Neuronal stem cell (in vitro differentiated cells): ENCODE data around the gene CAMTA1.
A peak's percentile ranks its signal among the peaks of the same experiment; 100 is the strongest.

Experiments
- DNase-seq: peaks from one replicate; pipeline ENCODE4 v3.0.0-alpha.2; 2013; ENCODE audit warnings: low spot score
- H2AFZ ChIP-seq: one replicate; pipeline ENCODE4 v1.6.1; 2013; ENCODE audit warnings: mild to moderate bottlenecking, low read length, inconsistent platforms
- H2AK5ac ChIP-seq: 2 replicates; pipeline ENCODE4 v1.6.1; 2013; ENCODE audit warnings: low read depth, mild to moderate bottlenecking, inconsistent platforms, low read length, moderate library complexity, mixed read lengths
- H2BK120ac ChIP-seq: 2 replicates; pipeline ENCODE4 v1.6.1; 2013; ENCODE audit warnings: low read depth, mild to moderate bottlenecking, inconsistent platforms, low read length, moderate library complexity, mixed read lengths
- H2BK12ac ChIP-seq: one replicate; pipeline ENCODE4 v1.6.1; 2013; ENCODE audit warnings: low read length, inconsistent platforms
- H2BK15ac ChIP-seq: 2 replicates; pipeline ENCODE4 v1.6.1; 2013; ENCODE audit warnings: mild to moderate bottlenecking, low read length, inconsistent platforms, mixed read lengths
- H2BK5ac ChIP-seq: one replicate; pipeline ENCODE4 v1.6.1; 2013; ENCODE audit warnings: inconsistent platforms, mild to moderate bottlenecking, low read length, moderate library complexity
- H3K14ac ChIP-seq: one replicate; pipeline ENCODE4 v1.6.1; 2013; ENCODE audit warnings: low read length, inconsistent platforms
- H3K18ac ChIP-seq: 2 replicates; pipeline ENCODE4 v1.6.1; 2013; ENCODE audit warnings: low read length, inconsistent platforms
- H3K23ac ChIP-seq: 2 replicates; pipeline ENCODE4 v1.6.1; 2013; ENCODE audit warnings: low read depth, mild to moderate bottlenecking, mixed read lengths, low read length, inconsistent platforms; ENCODE audit not compliant: poor library complexity
- H3K27ac ChIP-seq: replicated peaks from 3 replicates; pipeline ENCODE4 v1.5.1; 2013; ENCODE audit warnings: low read length, inconsistent platforms
- H3K27me3 ChIP-seq, 3 experiments: 2 replicates each; pipeline ENCODE4 v1.6.1; 2013; ENCODE audit warnings: low read length in 3 of 3, mild to moderate bottlenecking in 2 of 3, inconsistent platforms in 1 of 3, low read depth in 1 of 3, mixed read lengths in 1 of 3, moderate library complexity in 1 of 3; ENCODE audit not compliant: control insufficient read depth in 3 of 3, insufficient read depth in 3 of 3
- H3K36me3 ChIP-seq, 2 donors: replicated peaks in 1 of 2; 2 replicates each; pipeline ENCODE4 v1.6.1; 2013; ENCODE audit warnings: low read length in 2 of 2; ENCODE audit not compliant: control insufficient read depth in 2 of 2, insufficient read depth in 2 of 2
- H3K4ac ChIP-seq: 2 replicates; pipeline ENCODE4 v1.6.1; 2013; ENCODE audit warnings: inconsistent platforms, mild to moderate bottlenecking, low read length, moderate library complexity
- H3K4me1 ChIP-seq, 2 donors: 1 replicate in 1 of 2; 2 replicates in 1 of 2; pipeline ENCODE4 v1.6.1; 2013; ENCODE audit warnings: low read length in 2 of 2, low read depth in 1 of 2; ENCODE audit not compliant: control insufficient read depth in 2 of 2, insufficient read depth in 1 of 2
- H3K4me2 ChIP-seq: one replicate; pipeline ENCODE4 v1.6.1; 2013; ENCODE audit warnings: mild to moderate bottlenecking, low read length, inconsistent platforms; ENCODE audit not compliant: insufficient read depth, poor library complexity, severe bottlenecking
- H3K4me3 ChIP-seq, 2 donors: 2 replicates each; pipeline ENCODE4 v1.5.1; 2013; ENCODE audit warnings: low read length in 2 of 2, mild to moderate bottlenecking in 2 of 2, inconsistent platforms in 1 of 2, moderate library complexity in 1 of 2
- H3K79me1 ChIP-seq: one replicate; pipeline ENCODE4 v1.6.1; 2013; ENCODE audit warnings: low read depth, mild to moderate bottlenecking, inconsistent platforms, low read length, moderate library complexity
- H3K9ac ChIP-seq: one replicate; pipeline ENCODE4 v1.6.1; 2013; ENCODE audit warnings: mild to moderate bottlenecking, low read depth, low read length, inconsistent platforms; ENCODE audit not compliant: poor library complexity
- H3K9me3 ChIP-seq, 2 donors: replicated peaks in 1 of 2; 2 replicates each; pipeline versions ENCODE3 to v1.6.1; 2013; ENCODE audit warnings: low read length in 2 of 2, mild to moderate bottlenecking in 2 of 2, inconsistent platforms in 1 of 2, low read depth in 1 of 2, mixed read lengths in 1 of 2, moderate library complexity in 1 of 2; ENCODE audit not compliant: control insufficient read depth in 2 of 2, insufficient read depth in 1 of 2
- H4K8ac ChIP-seq: one replicate; pipeline ENCODE4 v1.6.1; 2013; ENCODE audit warnings: low read depth, mild to moderate bottlenecking, inconsistent platforms, low read length, moderate library complexity
- H4K91ac ChIP-seq: one replicate; pipeline ENCODE4 v1.6.1; 2013; ENCODE audit warnings: low read length, low read depth, mild to moderate bottlenecking, inconsistent platforms; ENCODE audit not compliant: poor library complexity
- WGBS, 2 donors: extraction: QIAGEN DNeasy Blood & Tissue Kit; methylation state at CpG; one replicate each; pipeline ENCODE4 v1.1.7; 2013; ENCODE audit warnings: missing lambda C conversion rate in 2 of 2, mixed read lengths in 1 of 2; ENCODE audit not compliant: insufficient read length in 2 of 2, insufficient replicate concordance in 1 of 2; ENCODE audit errors: extremely low coverage in 2 of 2; 5-methylcytosine and 5-hydroxymethylcytosine counted together

CAMTA1 gene

GRCh38 chr1:6999826-7000225 is 214.6 kb downstream of the CAMTA1 start:
- Histone ChIP-seq H2BK5ac (no peak overlapping the region), H3K14ac (no peak overlapping the region), H3K4me2 (no peak overlapping the region), H3K27ac (no peak overlapping the region), H3K18ac (no peak overlapping the region), H2BK15ac (no peak overlapping the region), H3K9ac (no peak overlapping the region), H3K4me1 (peaks cover 0 to 3% of the 10 kb centered on the region in 2 donors), H4K91ac (no peak overlapping the region), H2BK120ac (no peak overlapping the region), H2AK5ac (no peak overlapping the region), H3K27me3 (peaks cover 0 to 13% (median 0%) of the 10 kb centered on the region in 3 experiments), H3K79me1 (no peaks in the 10 kb centered on the region), H3K36me3 (no peaks in the 10 kb centered on the region), H2BK12ac (no peak overlapping the region), H3K23ac (no peak overlapping the region), H3K4me3 (peak overlapping the region in 1 of 2 donors; percentile 25), H3K9me3 (no peaks in the 10 kb centered on the region), H2AFZ (no peak overlapping the region), H4K8ac (no peak overlapping the region), H3K4ac (no peak overlapping the region)
- no CpG with 5 or more reads among the region's 6 CpGs for WGBS, 2 donors
- no peak for DNase-seq

GRCh38 chr1:7000720-7001119 is 215.5 kb downstream of the CAMTA1 start:
- H2BK120ac ChIP-seq, result no peak overlapping the region
- H2AK5ac ChIP-seq, result no peak overlapping the region
- no peak overlapping the region for H3K27ac ChIP-seq
- no peak overlapping the region for H3K9ac ChIP-seq
- H3K27me3 ChIP-seq, result peaks cover 0 to 16% (median 0%) of the 10 kb centered on the region in 3 experiments
- no peak overlapping the region for H2BK12ac ChIP-seq
- no peak overlapping the region for H4K8ac ChIP-seq
- no peak overlapping the region for H2BK5ac ChIP-seq
- no peak overlapping the region for H2BK15ac ChIP-seq
- H4K91ac ChIP-seq, result no peak overlapping the region
- no peak overlapping the region for H3K18ac ChIP-seq
- no peak overlapping the region for H3K23ac ChIP-seq
- DNase-seq, result no peak
- H3K4me2 ChIP-seq, result no peak overlapping the region
- H3K14ac ChIP-seq, result no peak overlapping the region
- no peak overlapping the region for H2AFZ ChIP-seq
- H3K4me1 ChIP-seq, result peaks cover 0 to 3% of the 10 kb centered on the region in 2 donors
- H3K9me3 ChIP-seq, result no peaks in the 10 kb centered on the region
- no peak overlapping the region for H3K4ac ChIP-seq
- no peaks in the 10 kb centered on the region for H3K79me1 ChIP-seq
- no CpG with 5 or more reads among the region's 3 CpGs for WGBS, 2 donors
- no peak overlapping the region for H3K4me3 ChIP-seq
- no peaks in the 10 kb centered on the region for H3K36me3 ChIP-seq

GRCh38 chr1:7002728-7003127 is 217.5 kb downstream of the CAMTA1 start:
- peaks cover 0 to 21% (median 0%) of the 10 kb centered on the region in 3 experiments for H3K27me3 ChIP-seq
- no CpG with 5 or more reads among the region's 8 CpGs for WGBS, 2 donors
- no peak for DNase-seq

GRCh38 chr1:7003676-7004075 is 218.4 kb downstream of the CAMTA1 start:
- Histone ChIP-seq H3K4me2 (no peak overlapping the region), H3K18ac (no peak overlapping the region)

More at GRCh38 chr1:7002728-7003127, 217.5 kb downstream of the CAMTA1 start:
- H3K4me2 ChIP-seq, result no peak overlapping the region
- H4K91ac ChIP-seq, result no peak overlapping the region
- no peak overlapping the region for H4K8ac ChIP-seq
- no peak overlapping the region for H3K4ac ChIP-seq
- H2AFZ ChIP-seq, result no peak overlapping the region
- H2BK120ac ChIP-seq, result no peak overlapping the region
- no peak overlapping the region for H3K23ac ChIP-seq
- no peak overlapping the region for H2BK5ac ChIP-seq
- H3K4me3 ChIP-seq, result no peak overlapping the region
- H3K9ac ChIP-seq, result no peak overlapping the region
- H3K79me1 ChIP-seq, result no peaks in the 10 kb centered on the region
- no peak overlapping the region for H2AK5ac ChIP-seq
- no peak overlapping the region for H2BK12ac ChIP-seq
- no peaks in the 10 kb centered on the region for H3K36me3 ChIP-seq
- no peak overlapping the region for H3K18ac ChIP-seq
- H3K9me3 ChIP-seq, result no peaks in the 10 kb centered on the region
- no peak overlapping the region for H3K27ac ChIP-seq
- no peak overlapping the region for H2BK15ac ChIP-seq
- peaks cover 0 to 3% of the 10 kb centered on the region in 2 donors for H3K4me1 ChIP-seq
- H3K14ac ChIP-seq, result no peak overlapping the region

More at GRCh38 chr1:7003676-7004075, 218.4 kb downstream of the CAMTA1 start:
- Histone ChIP-seq H4K8ac (no peak overlapping the region), H3K9me3 (no peaks in the 10 kb centered on the region), H2BK5ac (no peak overlapping the region), H3K4me3 (no peak overlapping the region), H3K4ac (no peak overlapping the region), H3K14ac (no peak overlapping the region), H3K9ac (no peak overlapping the region), H2BK15ac (no peak overlapping the region), H2BK120ac (no peak overlapping the region), H3K36me3 (no peaks in the 10 kb centered on the region), H3K27ac (no peak overlapping the region), H3K23ac (no peak overlapping the region), H3K4me1 (no peaks in the 10 kb centered on the region), H3K79me1 (no peaks in the 10 kb centered on the region), H2AK5ac (no peak overlapping the region), H2AFZ (no peak overlapping the region), H4K91ac (no peak overlapping the region), H2BK12ac (no peak overlapping the region), H3K27me3 (peaks cover 0 to 29% (median 0%) of the 10 kb centered on the region in 3 experiments)
- no peak for DNase-seq
- WGBS, 2 donors, result no CpG with 5 or more reads among the region's 5 CpGs
